DMS114 treated with DMSO at 0.1 percent for 48 hours (cell line): ENCODE data around the gene XKR8.
"Not testable (repeated sequence)": the region's sequence is repeated elsewhere in the genome, so short reads cannot be mapped to it uniquely, and the experiment has no call there.

Experiments used
- DNase-seq: peaks from one replicate; lab custom pipeline; 2025; ENCODE audit not compliant: unreplicated experiment; lab: John Stamatoyannopoulos, UW

The XKR8 gene

DNA sequence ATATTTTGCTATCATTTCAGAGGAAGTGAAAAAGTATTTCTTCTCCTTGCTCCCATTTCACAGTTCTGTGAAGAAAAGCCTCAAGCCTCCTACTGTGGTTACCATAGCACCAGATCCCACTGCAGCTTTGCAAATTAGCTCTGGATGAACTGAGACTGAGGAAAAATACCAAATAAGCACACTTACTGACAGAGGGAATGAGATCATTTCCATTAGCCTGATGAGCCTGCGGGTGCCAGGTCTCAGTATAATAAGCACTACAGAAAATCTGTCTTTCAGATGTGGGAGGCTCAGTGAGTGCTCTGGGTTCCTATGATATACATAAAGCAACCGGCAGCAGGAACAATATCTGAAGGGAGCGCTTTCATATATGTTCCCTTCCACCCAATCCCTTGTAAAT is 21.4 kb downstream of the XKR8 start:
- no peak for DNase-seq

DNA sequence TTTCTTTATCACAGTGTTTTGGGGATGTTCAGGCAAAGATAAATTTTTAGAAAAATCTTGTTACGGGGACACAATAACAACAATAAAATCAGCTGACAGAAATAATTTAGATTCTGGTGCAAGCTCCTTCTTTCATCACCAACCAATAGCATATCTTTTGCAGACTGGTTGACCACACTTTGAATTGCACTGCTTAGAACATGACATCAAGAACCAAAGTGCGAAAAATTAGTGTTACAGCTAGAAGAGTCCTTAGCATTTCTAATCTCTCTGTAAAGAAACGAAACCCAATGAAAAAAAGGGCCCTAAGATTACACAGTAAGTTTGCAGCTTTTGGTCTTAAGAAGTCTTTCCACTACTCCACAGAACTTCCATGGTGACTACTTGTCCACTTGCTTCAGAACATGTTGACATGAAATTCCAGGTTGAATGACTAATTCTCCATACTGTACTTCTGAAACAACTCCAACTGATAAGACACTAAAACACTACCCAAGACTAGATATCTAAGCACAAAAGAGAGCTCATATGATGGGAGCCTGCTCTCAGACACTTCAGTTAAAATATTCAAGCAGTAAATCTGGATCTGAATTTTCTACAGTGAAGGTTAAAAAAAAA is 31.3 kb downstream of the XKR8 start:
- DNase-seq, result no peak

DNA sequence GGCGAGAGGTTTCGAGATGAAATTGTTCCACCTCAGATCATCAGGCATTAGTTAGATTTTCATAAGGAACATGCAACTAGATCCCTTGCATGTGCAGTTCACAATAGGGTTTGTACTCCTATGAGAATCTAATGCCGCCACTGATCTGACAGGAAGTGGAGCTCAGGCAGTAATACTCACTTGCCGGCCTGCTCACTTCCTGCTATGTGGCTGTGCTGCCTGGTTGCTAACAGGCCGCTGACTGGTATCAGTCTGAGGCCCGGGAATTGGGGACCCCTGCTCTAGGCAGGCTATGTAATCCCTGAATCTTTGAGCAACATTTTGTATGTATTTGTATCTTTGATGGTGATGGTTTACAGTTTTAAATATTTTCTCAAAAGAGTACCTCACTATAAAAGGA is 32.5 kb downstream of the XKR8 start:
- no peak for DNase-seq

DNA sequence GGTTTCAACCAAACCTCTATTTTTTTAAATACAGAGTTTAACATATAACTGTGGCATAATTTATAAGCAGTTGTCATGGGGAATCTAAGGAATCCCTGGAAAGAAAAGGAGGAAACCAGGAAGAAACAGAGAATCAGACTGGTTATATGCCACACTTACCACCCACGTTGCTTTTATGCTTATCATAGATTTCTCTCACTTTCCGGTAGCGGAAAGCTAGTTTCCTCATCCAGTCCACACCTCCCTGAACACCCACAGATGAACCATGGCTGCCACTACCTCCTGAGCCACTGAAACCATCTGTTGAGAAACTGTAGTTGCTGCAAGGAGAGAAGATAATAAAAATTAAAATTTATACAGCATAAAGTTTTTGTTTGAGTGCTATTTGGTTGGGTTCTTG is 33.5 kb downstream of the XKR8 start:
- DNase-seq, result no peak

DNA sequence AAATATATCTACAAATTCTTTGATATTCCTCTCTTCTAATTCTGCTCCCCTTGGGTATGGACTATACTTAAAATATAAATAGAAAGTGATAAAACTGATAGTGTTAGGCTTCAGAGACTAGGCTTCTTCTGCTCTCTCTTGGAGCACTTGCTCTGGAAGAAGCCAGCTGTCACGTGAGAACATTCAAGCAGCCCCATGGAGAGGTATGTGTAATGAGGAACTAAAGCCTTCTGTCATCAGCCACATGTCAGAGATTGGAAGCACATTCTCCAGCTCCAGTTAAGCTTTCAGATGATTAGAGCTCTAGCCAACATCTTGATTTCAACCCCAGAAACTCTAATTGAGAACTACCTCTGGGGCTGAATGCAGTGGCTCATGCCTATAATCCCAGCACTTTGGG is 34.3 kb downstream of the XKR8 start:
- DNase-seq, result no peak

DNA sequence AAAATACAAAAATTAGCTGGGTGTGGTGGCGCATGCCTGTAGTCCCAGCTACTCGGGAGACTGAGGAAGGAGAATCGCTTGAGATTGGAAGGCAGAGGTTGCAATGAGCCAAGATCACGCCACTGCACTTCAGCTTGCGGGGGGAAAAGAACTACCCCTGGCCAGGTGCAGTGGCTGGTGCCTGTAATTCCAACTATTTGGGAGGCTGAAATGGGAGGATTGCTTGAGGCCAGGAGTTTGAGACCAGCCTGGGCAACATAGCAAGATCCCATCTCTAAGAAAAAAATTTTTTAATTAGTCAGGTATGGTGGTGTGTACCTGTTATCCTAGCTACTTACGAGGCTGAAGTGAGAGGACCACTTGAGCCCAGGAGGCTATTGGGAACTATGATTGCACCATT is 34.8 kb downstream of the XKR8 start:
- DNase-seq, result not testable (repeated sequence)

DNA sequence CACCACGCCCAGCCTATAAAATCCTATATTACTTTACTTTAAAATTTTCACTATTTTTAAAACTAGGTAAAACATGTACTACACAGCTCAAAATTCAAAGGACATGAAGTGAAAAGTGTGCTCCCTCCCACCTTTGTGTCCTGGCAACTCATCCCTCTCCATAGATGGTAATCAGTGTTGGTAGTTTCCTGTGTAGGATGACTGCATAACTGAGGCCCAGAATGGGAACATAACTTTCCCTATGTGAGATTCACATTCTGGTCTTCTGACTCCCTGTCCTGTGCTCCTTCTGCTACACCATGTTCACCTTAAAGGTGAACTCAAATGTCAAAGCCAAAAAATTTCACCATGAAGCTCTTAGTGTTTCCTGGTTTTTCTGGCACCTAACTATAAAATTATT is 39.3 kb downstream of the XKR8 start:
- no peak for DNase-seq

DNA sequence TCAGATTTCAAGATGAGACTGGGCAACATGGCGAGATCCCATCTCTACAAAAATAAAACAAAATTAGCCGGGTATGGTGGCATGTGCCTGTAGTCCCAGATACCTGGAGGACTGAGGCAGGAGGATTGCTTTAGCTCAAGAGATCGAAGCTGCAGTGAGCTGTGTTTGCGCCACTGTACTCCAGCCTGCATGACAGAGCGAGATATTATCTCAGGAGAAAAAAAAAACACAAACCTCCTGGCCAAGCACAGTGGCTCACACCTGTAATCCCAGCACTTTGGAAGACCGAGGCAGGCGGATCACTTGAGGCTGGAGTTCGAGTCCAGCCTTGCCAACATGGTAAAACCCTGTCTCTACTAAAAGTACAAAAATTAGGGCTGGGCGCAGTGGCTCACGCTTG is 42.8 kb downstream of the XKR8 start:
- DNase-seq, result no peak

DNA sequence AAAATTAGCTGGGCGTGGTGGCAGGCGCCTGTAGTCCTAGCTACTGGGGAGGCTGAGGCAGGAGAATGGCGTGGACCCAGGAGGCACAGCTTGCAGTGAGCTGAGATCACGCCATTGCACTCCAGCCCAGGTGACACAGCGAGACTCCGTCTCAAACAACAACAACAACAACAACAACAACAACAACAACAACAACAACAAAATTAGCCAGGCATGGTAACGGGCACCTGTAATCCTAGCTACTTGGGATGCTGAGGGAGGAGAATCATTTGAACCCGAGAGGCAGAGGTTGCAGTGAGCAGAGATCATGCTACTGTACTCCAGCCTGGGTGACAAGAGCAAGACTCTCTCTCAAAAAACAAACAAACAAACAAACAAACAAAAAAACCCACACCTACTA is 43.3 kb downstream of the XKR8 start:
- not testable (repeated sequence) for DNase-seq

DNA sequence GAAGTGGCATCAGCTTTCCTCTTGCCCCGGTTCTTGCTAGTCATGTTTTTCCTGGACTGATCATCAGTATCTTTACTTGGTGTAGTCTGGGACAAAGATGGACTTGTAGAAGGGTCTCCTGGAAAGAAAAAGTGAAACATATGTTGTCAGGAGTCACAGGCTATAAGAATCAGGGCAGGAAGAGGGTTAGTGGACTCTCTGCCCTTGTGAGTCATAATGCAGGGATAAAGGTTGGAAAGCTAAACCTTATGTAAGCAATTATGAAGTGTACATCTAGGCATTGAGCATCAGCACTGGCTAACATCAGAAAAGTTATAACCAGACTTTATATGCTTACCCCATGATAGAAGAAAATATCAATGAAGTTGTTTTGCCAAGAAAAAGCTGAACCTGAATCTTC is 51.2 kb downstream of the XKR8 start:
- no peak for DNase-seq
